H1 (cell line): ENCODE measurements around the gene SOX14. TPM values are rescaled to one million over a fixed set of nuclear protein-coding genes. Genes with fewer than 3 reads are reported as not detected.
A peak's percentile ranks its signal among the peaks of the same experiment; 100 is the strongest.

ENCODE experiments used
- BACH1 ChIP-seq: IDR thresholded peaks from 2 replicates; pipeline ENCODE4 v1.6.1; 2012; ENCODE audit warnings: low read length, improper control_type of control experiment
- CBX5 ChIP-seq: fragments of 300-800, 300-1000 bp; sonication (generic); IDR thresholded peaks from 2 replicates; pipeline ENCODE4 v1.7.1; 2016; ENCODE audit warnings: antibody characterized with exemption, low read length, low read depth
- CEBPB ChIP-seq: IDR thresholded peaks from 2 replicates; pipeline ENCODE4 v1.6.1; 2012; ENCODE audit warnings: low read depth, low read length
- CHD1 ChIP-seq: IDR thresholded peaks from 2 replicates; pipeline ENCODE4 v1.6.1; 2012; ENCODE audit warnings: low read depth, low read length, improper control_type of control experiment
- EGR1 ChIP-seq: IDR thresholded peaks from 2 replicates; pipeline ENCODE4 v1.6.1; 2011; ENCODE audit warnings: low read depth, low read length, borderline replicate concordance
- EP300 ChIP-seq, 2 experiments: IDR thresholded peaks; 1 replicate in 1 of 2; 2 replicates in 1 of 2; pipeline ENCODE4 v1.6.1; 2011 to 2012; ENCODE audit warnings: low read depth in 2 of 2, low read length in 2 of 2, mild to moderate bottlenecking in 2 of 2, borderline replicate concordance in 1 of 2, inconsistent platforms in 1 of 2, moderate library complexity in 1 of 2
- GTF2F1 ChIP-seq: IDR thresholded peaks from 2 replicates; pipeline ENCODE4 v1.6.1; 2012; ENCODE audit warnings: low read depth, low read length, improper control_type of control experiment, borderline replicate concordance
- HDAC2 ChIP-seq, 2 experiments: fragments of 300-600 bp in 1 of 2; sonication (generic) in 1 of 2; IDR thresholded peaks; 2 replicates each; pipeline ENCODE4 v1.6.1; 2011 to 2012; ENCODE audit warnings: low read depth in 2 of 2, low read length in 2 of 2, mild to moderate bottlenecking in 2 of 2, moderate library complexity in 2 of 2, borderline replicate concordance in 1 of 2, inconsistent platforms in 1 of 2
- HDAC6 ChIP-seq: IDR thresholded peaks from one replicate; pipeline ENCODE4 v1.7.1; 2012; ENCODE audit warnings: low read depth, mild to moderate bottlenecking, inconsistent platforms, low read length, moderate library complexity
- KDM4A ChIP-seq: IDR thresholded peaks from one replicate; pipeline ENCODE4 v1.7.1; 2012; ENCODE audit warnings: low read depth, mild to moderate bottlenecking, moderate library complexity, low read length, inconsistent platforms; ENCODE audit not compliant: severe bottlenecking
- MAFK ChIP-seq: IDR thresholded peaks from 2 replicates; pipeline ENCODE4 v1.6.1; 2012; ENCODE audit warnings: low read depth, mild to moderate bottlenecking, improper control_type of control experiment, low read length
- NANOG ChIP-seq: IDR thresholded peaks from 2 replicates; pipeline ENCODE4 v1.6.1; 2011; ENCODE audit warnings: low read length, low read depth, mild to moderate bottlenecking, inconsistent platforms; ENCODE audit not compliant: insufficient read depth, poor library complexity, severe bottlenecking
- SAP30 ChIP-seq: fragments of 300-600 bp; sonication (generic); IDR thresholded peaks from 2 replicates; pipeline ENCODE4 v1.7.1; 2012; ENCODE audit warnings: low read length, moderate library complexity, mild to moderate bottlenecking, inconsistent platforms; ENCODE audit not compliant: insufficient read depth, insufficient replicate concordance
- SIRT6 ChIP-seq: IDR thresholded peaks from one replicate; pipeline ENCODE4 v1.7.1; 2012; ENCODE audit warnings: low read length, inconsistent platforms
- SP2 ChIP-seq: IDR thresholded peaks from 2 replicates; pipeline ENCODE4 v1.6.1; 2012; ENCODE audit warnings: mild to moderate bottlenecking, low read length, inconsistent platforms
- SUZ12 ChIP-seq: fragments of 200-600 bp; sonication (generic); IDR thresholded peaks from 2 replicates; pipeline ENCODE4 v1.6.1; 2012; ENCODE audit warnings: mild to moderate bottlenecking, inconsistent platforms, low read length, moderate library complexity, mixed read lengths
- TCF12 ChIP-seq: IDR thresholded peaks from 2 replicates; pipeline ENCODE4 v1.6.1; 2011; ENCODE audit warnings: low read depth, mild to moderate bottlenecking, low read length
- TEAD4 ChIP-seq: IDR thresholded peaks from 2 replicates; pipeline ENCODE4 v1.6.1; 2012; ENCODE audit warnings: low read depth, low read length, inconsistent platforms, mixed read lengths
- polyA plus RNA-seq, 7 experiments: library from polyadenylated mRNA; depleted of rRNA in 3 of 7; stranded (reverse) in 5 of 7; unstranded in 2 of 7; fragments of >200 nt in 5 of 7; fragments of 200-250 nt in 2 of 7; gene quantifications; 1 replicate in 5 of 7; 2 replicates in 1 of 7; 4 replicates in 1 of 7; pipeline versions ENCODE4 v1.2.1 to v1.2.3, GENCODE V29; 2011 to 2013; ENCODE audit warnings: missing spikeins in 2 of 7, mixed read lengths in 2 of 7
- total RNA-seq: library from RNA; stranded (reverse); fragmentation: NEBNext Ultra II Directional; extraction: Animal tissue kit (Norgen Biotek cat#: 25700); gene quantifications from 2 replicates; pipeline ENCODE4 v1.2.1, GENCODE V29; 2021
- TF ChIP-seq, protein P1 (sequence below): IDR thresholded peaks from 2 replicates; pipeline ENCODE4 v1.6.1; 2011; ENCODE audit warnings: low read length, improper control_type of control experiment
- TF ChIP-seq, protein P2 (sequence below): IDR thresholded peaks from 2 replicates; pipeline ENCODE4 v1.6.1; 2012; ENCODE audit warnings: inconsistent platforms
- TF ChIP-seq, protein P3 (sequence below): IDR thresholded peaks from 2 replicates; pipeline ENCODE4 v1.6.1; 2012; ENCODE audit warnings: inconsistent platforms

SOX14 gene
- total and polyA plus RNA-seq, 2 of the 8 experiments (the other 6 are each of a cell fraction or from before 2014, with no cell fraction given): 0.03 to 0.50 TPM

GRCh38 chr3:137771401-137772213, 7.5 kb downstream of the SOX14 start (continued):
- TF ChIP-seq CEBPB (no peak), MAFK (no peak), HDAC2 (IDR thresholded peaks at IDR 0.05; ENCODE audit: borderline replicate concordance in 1 of 2, low read depth in 2 of 2, low read length in 2 of 2) (no peak), CHD1 (no peak), KDM4A (peak; percentile 23), TEAD4 (no peak), EP300 (IDR thresholded peaks at IDR 0.05; ENCODE audit: borderline replicate concordance in 1 of 2, low read depth in 2 of 2, low read length in 2 of 2) (no peak), SP2 (no peak), TCF12 (no peak), BACH1 (0 out of 2 replicates have a peak, but pooled peaks have one; percentile 42), SIRT6 (no peak), NANOG (no peak), CBX5 (no peak), HDAC6 (no peak), SUZ12 (peak; percentile 95), EGR1 (no peak), GTF2F1 (no peak), SAP30 (no peak)
- TF ChIP-seq, protein P1, sequence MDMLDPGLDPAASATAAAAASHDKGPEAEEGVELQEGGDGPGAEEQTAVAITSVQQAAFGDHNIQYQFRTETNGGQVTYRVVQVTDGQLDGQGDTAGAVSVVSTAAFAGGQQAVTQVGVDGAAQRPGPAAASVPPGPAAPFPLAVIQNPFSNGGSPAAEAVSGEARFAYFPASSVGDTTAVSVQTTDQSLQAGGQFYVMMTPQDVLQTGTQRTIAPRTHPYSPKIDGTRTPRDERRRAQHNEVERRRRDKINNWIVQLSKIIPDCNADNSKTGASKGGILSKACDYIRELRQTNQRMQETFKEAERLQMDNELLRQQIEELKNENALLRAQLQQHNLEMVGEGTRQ: no peak
- TF ChIP-seq, protein P2, sequence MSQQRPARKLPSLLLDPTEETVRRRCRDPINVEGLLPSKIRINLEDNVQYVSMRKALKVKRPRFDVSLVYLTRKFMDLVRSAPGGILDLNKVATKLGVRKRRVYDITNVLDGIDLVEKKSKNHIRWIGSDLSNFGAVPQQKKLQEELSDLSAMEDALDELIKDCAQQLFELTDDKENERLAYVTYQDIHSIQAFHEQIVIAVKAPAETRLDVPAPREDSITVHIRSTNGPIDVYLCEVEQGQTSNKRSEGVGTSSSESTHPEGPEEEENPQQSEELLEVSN: peak; percentile 67; the same call in 1 of the 2 replicates
- TF ChIP-seq, protein P3, sequence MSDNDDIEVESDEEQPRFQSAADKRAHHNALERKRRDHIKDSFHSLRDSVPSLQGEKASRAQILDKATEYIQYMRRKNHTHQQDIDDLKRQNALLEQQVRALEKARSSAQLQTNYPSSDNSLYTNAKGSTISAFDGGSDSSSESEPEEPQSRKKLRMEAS: peak; percentile 61; the same call in 1 of the 2 replicates
